SK-N-SH treated with all-trans-retinoic acid at 6 μM for 48 hours (cell line): ENCODE measurements around the gene PROCA1.
"Not testable (repeated sequence)": the region's sequence is repeated elsewhere in the genome, so short reads cannot be mapped to it uniquely, and the experiment has no call there.

Source experiments
- ARNTL ChIP-seq: fragments of 450-650 bp; formaldehyde crosslinking; IDR thresholded peaks from 2 replicates; pipeline ENCODE4 v1.5.0; 2020; ENCODE audit warnings: low read depth, mild to moderate bottlenecking, moderate library complexity, borderline replicate concordance
- PATZ1 ChIP-seq: fragments of 250-450 bp; sonication (Bioruptor Pico); IDR thresholded peaks from 2 replicates; pipeline ENCODE4 v1.8.0; 2020; ENCODE audit warnings: mild to moderate bottlenecking, moderate library complexity, borderline replicate concordance
- ZFP3 ChIP-seq: fragments of 250-450 bp; sonication (Bioruptor Pico); IDR thresholded peaks from 2 replicates; pipeline ENCODE4 v1.5.0; 2020; ENCODE audit warnings: mild to moderate bottlenecking, moderate library complexity
- TF ChIP-seq, protein P1 (sequence below): fragments of 250-450 bp; sonication (Bioruptor Pico); IDR thresholded peaks from 2 replicates; pipeline ENCODE4 v1.5.0; 2020; ENCODE audit warnings: mild to moderate bottlenecking, moderate library complexity

DNA sequence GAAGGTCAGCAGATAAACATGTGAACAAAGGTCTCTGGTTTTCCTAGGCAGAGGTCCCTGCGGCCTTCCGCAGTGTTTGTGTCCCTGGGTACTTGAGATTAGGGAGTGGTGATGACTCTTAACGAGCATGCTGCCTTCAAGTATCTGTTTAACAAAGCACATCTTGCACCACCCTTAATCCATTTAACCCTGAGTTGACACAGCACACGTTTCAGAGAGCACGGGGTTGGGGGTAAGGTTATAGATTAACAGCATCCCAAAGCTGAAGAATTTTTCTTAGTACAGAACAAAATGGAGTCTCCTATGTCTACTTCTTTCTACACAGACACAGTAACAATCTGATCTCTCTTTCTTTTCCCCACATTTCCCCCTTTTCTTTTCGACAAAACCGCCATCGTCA, 53.3 kb downstream of the PROCA1 start:
- TF ChIP-seq, protein P1, sequence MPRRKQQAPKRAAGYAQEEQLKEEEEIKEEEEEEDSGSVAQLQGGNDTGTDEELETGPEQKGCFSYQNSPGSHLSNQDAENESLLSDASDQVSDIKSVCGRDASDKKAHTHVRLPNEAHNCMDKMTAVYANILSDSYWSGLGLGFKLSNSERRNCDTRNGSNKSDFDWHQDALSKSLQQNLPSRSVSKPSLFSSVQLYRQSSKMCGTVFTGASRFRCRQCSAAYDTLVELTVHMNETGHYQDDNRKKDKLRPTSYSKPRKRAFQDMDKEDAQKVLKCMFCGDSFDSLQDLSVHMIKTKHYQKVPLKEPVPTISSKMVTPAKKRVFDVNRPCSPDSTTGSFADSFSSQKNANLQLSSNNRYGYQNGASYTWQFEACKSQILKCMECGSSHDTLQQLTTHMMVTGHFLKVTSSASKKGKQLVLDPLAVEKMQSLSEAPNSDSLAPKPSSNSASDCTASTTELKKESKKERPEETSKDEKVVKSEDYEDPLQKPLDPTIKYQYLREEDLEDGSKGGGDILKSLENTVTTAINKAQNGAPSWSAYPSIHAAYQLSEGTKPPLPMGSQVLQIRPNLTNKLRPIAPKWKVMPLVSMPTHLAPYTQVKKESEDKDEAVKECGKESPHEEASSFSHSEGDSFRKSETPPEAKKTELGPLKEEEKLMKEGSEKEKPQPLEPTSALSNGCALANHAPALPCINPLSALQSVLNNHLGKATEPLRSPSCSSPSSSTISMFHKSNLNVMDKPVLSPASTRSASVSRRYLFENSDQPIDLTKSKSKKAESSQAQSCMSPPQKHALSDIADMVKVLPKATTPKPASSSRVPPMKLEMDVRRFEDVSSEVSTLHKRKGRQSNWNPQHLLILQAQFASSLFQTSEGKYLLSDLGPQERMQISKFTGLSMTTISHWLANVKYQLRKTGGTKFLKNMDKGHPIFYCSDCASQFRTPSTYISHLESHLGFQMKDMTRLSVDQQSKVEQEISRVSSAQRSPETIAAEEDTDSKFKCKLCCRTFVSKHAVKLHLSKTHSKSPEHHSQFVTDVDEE = not testable (repeated sequence)
- TF ChIP-seq PATZ1; ARNTL (CRISPR knock-in tag); ZFP3 (CRISPR knock-in tag): not testable (repeated sequence)
